NCI-H2107 treated with DMSO at 0.1 percent for 48 hours (cell line): Measurements from ENCODE around the gene KRT82.
"Not testable (repeated sequence)": the region's sequence is repeated elsewhere in the genome, so short reads cannot be mapped to it uniquely, and the experiment has no call there.

ENCODE experiments used
- DNase-seq: peaks from one replicate; lab custom pipeline; 2025; ENCODE audit not compliant: unreplicated experiment; lab: John Stamatoyannopoulos, UW

KRT82 gene

GRCh38 chr12:52346593-52346992 lies 59.5 kb downstream of the KRT82 start:
- no peak for DNase-seq

- not testable (repeated sequence) for DNase-seq
Observed at GRCh38 chr12:52345041-52345440, 61.1 kb downstream of the KRT82 start.

GRCh38 chr12:52344111-52344510 lies 62.0 kb downstream of the KRT82 start:
- no peak for DNase-seq
